IMR-90 (cell line): ENCODE measurements around the gene PGA5. TPM values are rescaled to one million over a fixed set of nuclear protein-coding genes. Genes with fewer than 3 reads are reported as not detected.

Source experiments
- ATAC-seq: fragments of 200-7000 bp; cut with Tn5 transposase; 2 replicates; pipeline ENCODE4 v1.9.1; 2020; ENCODE audit warnings: low read depth, mild to moderate bottlenecking, moderate library complexity
- BruUV-seq: library from RNA; stranded (reverse); fragments of 400-500 nt; replicated peaks from 2 replicates; lab custom pipeline; 2021; lab: Mats Ljungman, UMichigan
- CTCF ChIA-PET: fragments of 300-600 bp; formaldehyde crosslinking; extraction: SDS; loops from one replicate; lab custom pipeline; 2021; ENCODE audit warnings: antibody characterized with exemption; lab: Yijun Ruan, JAX
- POLR2A ChIA-PET: fragments of 300-600 bp; sonication (Branson Sonifier 250); formaldehyde crosslinking; loops from one replicate; lab custom pipeline; 2022; ENCODE audit warnings: antibody characterized with exemption; ENCODE audit not compliant: unreplicated experiment; lab: Charles Lee
- DNase-seq: peaks from one replicate; pipeline ENCODE4 v3.0.0; 2013
- H2AFZ ChIP-seq: replicated peaks from 2 replicates; pipeline ENCODE3; 2013; ENCODE audit warnings: low read length, mild to moderate bottlenecking; ENCODE audit not compliant: poor library complexity
- H2AK5ac ChIP-seq: 2 replicates; pipeline ENCODE4 v1.6.1; 2013; ENCODE audit warnings: low read depth, low read length, inconsistent platforms
- H2AK9ac ChIP-seq: replicated peaks from 2 replicates; pipeline ENCODE3; 2013; ENCODE audit warnings: mild to moderate bottlenecking, low read depth, low read length, moderate library complexity; ENCODE audit not compliant: poor library complexity
- H2BK120ac ChIP-seq: 2 replicates; pipeline ENCODE4 v1.6.1; 2013; ENCODE audit warnings: low read depth, low read length, inconsistent platforms
- H2BK15ac ChIP-seq: 3 replicates; pipeline ENCODE4 v1.6.1; 2013; ENCODE audit warnings: low read depth, low read length, inconsistent platforms
- H2BK20ac ChIP-seq: 2 replicates; pipeline ENCODE4 v1.6.1; 2013; ENCODE audit warnings: low read depth, mild to moderate bottlenecking, inconsistent platforms, low read length, moderate library complexity
- H2BK5ac ChIP-seq: 2 replicates; pipeline ENCODE4 v1.6.1; 2013; ENCODE audit warnings: mild to moderate bottlenecking, low read depth, low read length, inconsistent platforms; ENCODE audit not compliant: poor library complexity, severe bottlenecking
- H3K14ac ChIP-seq: replicated peaks from 2 replicates; pipeline ENCODE4 v1.6.1; 2013; ENCODE audit warnings: low read depth, low read length, inconsistent platforms
- H3K18ac ChIP-seq: 2 replicates; pipeline ENCODE4 v1.6.1; 2013; ENCODE audit warnings: low read depth, low read length, control low read depth
- H3K23ac ChIP-seq: 2 replicates; pipeline ENCODE4 v1.6.1; 2013; ENCODE audit warnings: low read depth, low read length, inconsistent platforms
- H3K27ac ChIP-seq: 2 replicates; pipeline ENCODE4 v1.5.1; 2013; ENCODE audit warnings: mild to moderate bottlenecking, control low read depth, low read length; ENCODE audit not compliant: insufficient read depth
- H3K27me3 ChIP-seq: 2 replicates; pipeline ENCODE4 v1.6.1; 2013; ENCODE audit warnings: low read length; ENCODE audit not compliant: control insufficient read depth, insufficient read depth
- H3K36me3 ChIP-seq: 2 replicates; pipeline ENCODE4 v1.6.1; 2013; ENCODE audit warnings: low read length, mixed read lengths; ENCODE audit not compliant: control insufficient read depth, insufficient read depth
- H3K4ac ChIP-seq: 2 replicates; pipeline ENCODE4 v1.6.1; 2013; ENCODE audit warnings: low read depth, low read length, inconsistent platforms
- H3K4me1 ChIP-seq: 2 replicates; pipeline ENCODE4 v1.6.1; 2013; ENCODE audit warnings: low read length, mixed read lengths; ENCODE audit not compliant: control insufficient read depth, insufficient read depth
- H3K4me2 ChIP-seq: 2 replicates; pipeline ENCODE4 v1.6.1; 2013; ENCODE audit warnings: low read depth, mild to moderate bottlenecking, control low read depth, low read length, moderate library complexity
- H3K4me3 ChIP-seq: 2 replicates; pipeline ENCODE4 v1.5.1; 2013; ENCODE audit warnings: low read depth, mild to moderate bottlenecking, control low read depth, low read length, moderate library complexity; ENCODE audit not compliant: insufficient read depth
- H3K56ac ChIP-seq: 2 replicates; pipeline ENCODE4 v1.6.1; 2013; ENCODE audit warnings: low read length, inconsistent platforms; ENCODE audit not compliant: insufficient read depth; ENCODE audit errors: extremely low read depth
- H3K79me1 ChIP-seq, 2 experiments: 2 replicates each; pipeline ENCODE4 v1.6.1; 2013; ENCODE audit warnings: low read length in 2 of 2, inconsistent platforms in 1 of 2, low read depth in 1 of 2
- H3K9ac ChIP-seq: 2 replicates; pipeline ENCODE4 v1.6.1; 2013; ENCODE audit warnings: low read depth, low read length, control low read depth
- H3K9me1 ChIP-seq: 2 replicates; pipeline ENCODE4 v1.6.1; 2013; ENCODE audit warnings: low read length, inconsistent platforms; ENCODE audit not compliant: insufficient read depth
- H3K9me3 ChIP-seq: 2 replicates; pipeline ENCODE4 v1.6.1; 2013; ENCODE audit warnings: low read length; ENCODE audit not compliant: control insufficient read depth, insufficient read depth
- H4K20me1 ChIP-seq: 2 replicates; pipeline ENCODE4 v1.6.1; 2013; ENCODE audit warnings: low read length, inconsistent platforms; ENCODE audit not compliant: insufficient read depth
- H4K5ac ChIP-seq: 2 replicates; pipeline ENCODE4 v1.6.1; 2013; ENCODE audit warnings: mild to moderate bottlenecking, low read depth, low read length, control low read depth
- H4K8ac ChIP-seq, 2 experiments: 2 replicates each; pipeline ENCODE4 v1.6.1; 2013; ENCODE audit warnings: low read depth in 2 of 2, low read length in 2 of 2, control low read depth in 1 of 2, inconsistent platforms in 1 of 2
- H4K91ac ChIP-seq: 2 replicates; pipeline ENCODE4 v1.6.1; 2013; ENCODE audit warnings: low read depth, low read length, inconsistent platforms; ENCODE audit not compliant: insufficient read depth
- CEBPB ChIP-seq: IDR thresholded peaks from 2 replicates; pipeline ENCODE4 v1.6.1; 2012; ENCODE audit warnings: low read depth, low read length, improper control_type of control experiment
- CHD1 ChIP-seq: IDR thresholded peaks from 2 replicates; pipeline ENCODE4 v1.6.1; 2012; ENCODE audit warnings: low read depth, low read length, improper control_type of control experiment
- CTCF ChIP-seq: conservative IDR thresholded peaks from 2 replicates; pipeline ENCODE4 v1.5.1; 2012; ENCODE audit warnings: mild to moderate bottlenecking, low read depth, low read length, improper control_type of control experiment
- FOS ChIP-seq: fragments of 150-350 bp; IDR thresholded peaks from 2 replicates; pipeline ENCODE4 v1.6.1; 2016; ENCODE audit warnings: low read depth, low read length
- MAFK ChIP-seq: IDR thresholded peaks from 2 replicates; pipeline ENCODE4 v1.6.1; 2012; ENCODE audit warnings: low read depth, low read length, improper control_type of control experiment
- MXI1 ChIP-seq: IDR thresholded peaks from 2 replicates; pipeline ENCODE4 v1.6.1; 2012; ENCODE audit warnings: low read depth, mild to moderate bottlenecking, low read length, moderate library complexity, borderline replicate concordance
- NFE2L2 ChIP-seq: fragments of 150-350 bp; IDR thresholded peaks from 2 replicates; pipeline ENCODE4 v1.6.1; 2016; ENCODE audit warnings: low read depth, mild to moderate bottlenecking, low read length
- POLR2A ChIP-seq: IDR thresholded peaks from 2 replicates; pipeline ENCODE4 v1.6.1; 2012; ENCODE audit warnings: mild to moderate bottlenecking, low read depth, low read length
- RFX5 ChIP-seq: IDR thresholded peaks from 2 replicates; pipeline ENCODE4 v1.8.0; 2012; ENCODE audit warnings: low read depth, mild to moderate bottlenecking, low read length, moderate library complexity
- SMC3 ChIP-seq: fragments of 150-350 bp; IDR thresholded peaks from 2 replicates; pipeline ENCODE4 v1.6.1; 2016; ENCODE audit warnings: low read depth, mild to moderate bottlenecking, antibody characterized with exemption, low read length, moderate library complexity
- USF2 ChIP-seq: fragments of 150-350 bp; IDR thresholded peaks from 2 replicates; pipeline ENCODE4 v1.6.1; 2017; ENCODE audit warnings: mild to moderate bottlenecking, antibody characterized with exemption, low read length, low read depth
- WGBS, 2 experiments: methylation state at CpG; one replicate each; pipeline versions ENCODE4 v1.1.5 to v1.1.7; 2013; ENCODE audit warnings: missing lambda C conversion rate in 2 of 2; ENCODE audit not compliant: insufficient read length in 1 of 2; ENCODE audit errors: extremely low coverage in 2 of 2; 5-methylcytosine and 5-hydroxymethylcytosine counted together
- dilution Hi-C: fragments of 300-500 bp; cut with HindIII; formaldehyde crosslinking; loops from one replicate; pipeline ENCODE4 v1.14.3; 2018; ENCODE audit warnings: low sequenced_read_pairs; ENCODE audit not compliant: unreplicated experiment
- in situ Hi-C: fragments of 300-500 bp; cut with MboI; formaldehyde crosslinking; loops from 3 replicates; pipeline ENCODE4 v1.14.3; 2019; ENCODE audit warnings: low sequenced_read_pairs, inconsistent platforms, mixed read lengths
- intact Hi-C: fragments of 100-400 bp; cut with micrococcal nuclease; formaldehyde crosslinking; loops from 2 replicates; pipeline ENCODE4 v1.10.0; 2022
- polyA plus RNA-seq, 3 experiments: library from polyadenylated mRNA; depleted of rRNA; stranded (reverse); fragments of >200 nt; gene quantifications; 2 replicates each; pipeline ENCODE4 v1.2.3, GENCODE V29; 2012; ENCODE audit warnings: low replicate concordance in 1 of 3
- total RNA-seq: library from RNA; depleted of rRNA; stranded (reverse); fragments of >200 nt; gene quantifications from 2 replicates; pipeline ENCODE4 v1.2.3, GENCODE V29; 2012
- TF ChIP-seq, protein P1 (sequence below): fragments of 150-350 bp; IDR thresholded peaks from 2 replicates; pipeline ENCODE4 v1.6.1; 2016; ENCODE audit warnings: low read depth, mild to moderate bottlenecking, low read length, moderate library complexity, borderline replicate concordance

PGA5 gene
- total and polyA plus RNA-seq, 2 of the 4 experiments (the other 2 are of a cell fraction), result not detected

DNA sequence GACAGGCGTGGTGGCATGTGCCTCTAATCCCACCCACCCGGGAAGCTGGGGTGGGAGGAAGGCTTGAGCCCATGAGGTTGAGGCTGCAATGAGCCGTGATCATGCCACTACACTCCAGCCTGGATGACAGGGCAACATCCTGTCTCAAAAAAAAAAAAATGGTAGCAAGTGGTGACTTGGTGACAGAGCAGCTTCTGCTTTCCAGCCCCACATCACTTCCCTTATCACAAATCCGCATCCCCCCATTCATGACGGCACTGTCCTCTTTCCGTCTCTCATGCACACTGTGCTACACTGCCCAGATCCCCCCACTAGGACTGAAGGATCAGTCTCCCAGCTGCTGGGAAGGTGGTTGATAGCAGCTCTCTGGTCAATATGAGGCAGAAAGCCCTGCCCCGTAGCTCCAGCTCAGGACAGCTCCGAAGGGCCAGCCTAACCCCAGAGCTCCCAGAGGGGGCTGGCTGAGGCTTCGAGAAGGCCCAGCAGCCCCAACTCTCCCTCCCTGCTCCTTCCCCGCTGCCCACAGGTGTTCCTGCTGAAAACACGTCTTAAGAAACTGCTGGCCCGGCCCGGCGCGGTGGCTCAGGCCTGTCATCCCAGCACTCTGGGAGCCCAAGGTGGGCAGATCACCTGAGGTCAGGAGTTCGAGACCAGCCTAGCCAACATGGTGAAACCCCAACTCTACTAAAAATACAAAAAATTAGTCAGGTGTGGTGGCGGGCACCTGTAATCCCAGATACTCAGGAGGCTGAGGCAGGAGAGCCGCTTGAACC is 15.9 kb downstream of the PGA5 start:
- Histone ChIP-seq H4K5ac (no peak overlapping the region), H3K18ac (no peak overlapping the region), H2BK20ac (no peak overlapping the region), H3K27me3 (peaks cover 1% of the 10 kb centered on the region; the same call in 1 of the 2 replicates), H3K4me2 (no peak overlapping the region), H3K36me3 (no peaks in the 10 kb centered on the region), H4K20me1 (no peaks in the 10 kb centered on the region), H2AFZ (no peak overlapping the region), H3K27ac (no peak overlapping the region), H3K56ac (no peak overlapping the region), H2BK5ac (no peak overlapping the region), H2AK5ac (no peak overlapping the region), H3K4ac (no peak overlapping the region), H3K9me3 (no peaks in the 10 kb centered on the region), H3K79me1 (no peaks in the 10 kb centered on the region), H2BK15ac (no peak overlapping the region), H3K9ac (no peak overlapping the region), H2AK9ac (no peak overlapping the region), H3K14ac (no peak overlapping the region), H3K4me3 (no peak overlapping the region), H4K91ac (no peak overlapping the region), H4K8ac (no peak overlapping the region), H3K4me1 (no peaks in the 10 kb centered on the region), H3K9me1 (no peaks in the 10 kb centered on the region), H3K23ac (no peak overlapping the region), H2BK120ac (no peak overlapping the region)
- no peak for ATAC-seq
- ChIA-PET CTCF (no interaction called here), POLR2A (no interaction called here)
- intact Hi-C loops, result no loop called here
- WGBS, 2 experiments, result no CpG with 5 or more reads among the region's 18 CpGs
- dilution Hi-C loops, result no loop called here
- TF ChIP-seq, protein P1, sequence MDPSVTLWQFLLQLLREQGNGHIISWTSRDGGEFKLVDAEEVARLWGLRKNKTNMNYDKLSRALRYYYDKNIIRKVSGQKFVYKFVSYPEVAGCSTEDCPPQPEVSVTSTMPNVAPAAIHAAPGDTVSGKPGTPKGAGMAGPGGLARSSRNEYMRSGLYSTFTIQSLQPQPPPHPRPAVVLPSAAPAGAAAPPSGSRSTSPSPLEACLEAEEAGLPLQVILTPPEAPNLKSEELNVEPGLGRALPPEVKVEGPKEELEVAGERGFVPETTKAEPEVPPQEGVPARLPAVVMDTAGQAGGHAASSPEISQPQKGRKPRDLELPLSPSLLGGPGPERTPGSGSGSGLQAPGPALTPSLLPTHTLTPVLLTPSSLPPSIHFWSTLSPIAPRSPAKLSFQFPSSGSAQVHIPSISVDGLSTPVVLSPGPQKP, result no peak
- no peak for TF ChIP-seq SMC3
- TF ChIP-seq CEBPB, result no peak
- no peak for TF ChIP-seq FOS
- TF ChIP-seq CTCF, result no peak
- no peak for TF ChIP-seq POLR2A
- no peak for TF ChIP-seq MAFK
- no peak for TF ChIP-seq CHD1
- TF ChIP-seq USF2, result no peak
- TF ChIP-seq RFX5, result no peak
- no peak for TF ChIP-seq MXI1
- TF ChIP-seq NFE2L2, result no peak
- in situ Hi-C loops, result loop anchor here (5.0 kb wide), 1 partner anchor 65 kb away; no protein-coding TSS in a partner anchor
- no peak for DNase-seq
- no TSS peak for BruUV-seq
